Activated CD8-positive, alpha-beta memory T cell treated with anti-CD3 and anti-CD28 coated beads, Interleukin-2, amount 50 U/mL, for 1 hour (primary cell): Measurements from ENCODE around the gene THPO.
"Not testable (repeated sequence)": the region's sequence is repeated elsewhere in the genome, so short reads cannot be mapped to it uniquely, and the experiment has no call there.

Experiments used
- DNase-seq: peaks from one replicate; pipeline ENCODE4 v3.0.0-alpha.2; 2020; ENCODE audit errors: extremely low read depth

The THPO gene

DNA sequence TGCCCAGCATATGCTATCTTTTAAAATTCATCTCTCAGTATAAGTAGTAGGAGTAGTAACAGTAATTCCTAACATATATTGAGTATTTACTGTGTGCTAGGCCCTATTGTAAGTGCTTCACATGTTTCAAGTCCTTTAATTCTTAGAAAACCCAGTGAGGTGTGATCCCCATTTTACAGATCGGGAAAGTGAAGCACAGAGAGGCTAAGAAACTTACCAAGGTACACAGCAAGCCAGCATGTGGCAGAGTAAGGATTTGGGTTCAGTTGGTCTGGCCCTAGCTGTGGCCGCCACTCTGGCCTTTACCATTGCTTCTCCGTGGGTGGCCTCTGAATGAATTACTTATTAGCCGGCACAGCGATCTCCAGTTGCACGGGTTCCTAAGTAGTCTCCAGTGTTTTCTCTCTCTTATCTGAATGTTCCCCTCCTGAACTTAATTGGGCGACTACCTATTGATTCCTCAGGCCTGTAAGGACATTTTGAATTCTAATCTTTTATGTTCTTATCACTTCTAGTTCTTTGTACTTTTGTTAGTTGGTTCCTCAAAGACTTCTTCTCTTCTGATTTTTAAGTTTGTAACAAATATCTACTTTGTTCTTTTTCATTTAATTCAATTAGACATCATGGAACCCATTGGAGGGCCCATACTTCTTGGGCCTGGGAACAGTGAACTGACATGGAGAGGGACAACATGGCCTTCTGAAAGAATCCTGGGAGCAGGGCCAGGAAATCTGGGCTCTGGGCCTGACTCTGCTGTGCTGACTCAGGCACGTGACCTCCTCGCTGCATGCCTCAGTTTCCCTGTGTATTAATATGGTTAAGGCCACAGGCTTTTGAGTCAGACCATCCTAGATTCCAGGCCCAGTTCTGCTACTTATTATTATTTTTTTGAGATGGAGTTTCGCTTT lies 28.2 kb downstream of the THPO start:
- DNase-seq, result no peak

DNA sequence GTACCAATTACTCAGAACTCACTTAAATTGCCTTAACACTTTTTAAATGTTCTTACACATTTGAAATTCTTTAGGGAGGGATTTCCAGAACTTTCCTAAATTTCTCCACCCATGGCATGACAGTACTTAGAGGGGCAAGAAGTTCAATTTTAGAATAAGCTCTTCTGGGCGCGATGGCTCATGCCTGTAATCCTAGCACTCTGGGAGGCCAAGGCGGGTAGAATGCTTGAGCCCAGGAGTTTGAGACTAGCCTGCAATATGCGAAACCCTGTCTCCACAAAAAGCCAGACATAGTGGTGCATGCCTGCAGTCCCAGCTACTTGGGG lies 30.0 kb downstream of the THPO start:
- no peak for DNase-seq

DNA sequence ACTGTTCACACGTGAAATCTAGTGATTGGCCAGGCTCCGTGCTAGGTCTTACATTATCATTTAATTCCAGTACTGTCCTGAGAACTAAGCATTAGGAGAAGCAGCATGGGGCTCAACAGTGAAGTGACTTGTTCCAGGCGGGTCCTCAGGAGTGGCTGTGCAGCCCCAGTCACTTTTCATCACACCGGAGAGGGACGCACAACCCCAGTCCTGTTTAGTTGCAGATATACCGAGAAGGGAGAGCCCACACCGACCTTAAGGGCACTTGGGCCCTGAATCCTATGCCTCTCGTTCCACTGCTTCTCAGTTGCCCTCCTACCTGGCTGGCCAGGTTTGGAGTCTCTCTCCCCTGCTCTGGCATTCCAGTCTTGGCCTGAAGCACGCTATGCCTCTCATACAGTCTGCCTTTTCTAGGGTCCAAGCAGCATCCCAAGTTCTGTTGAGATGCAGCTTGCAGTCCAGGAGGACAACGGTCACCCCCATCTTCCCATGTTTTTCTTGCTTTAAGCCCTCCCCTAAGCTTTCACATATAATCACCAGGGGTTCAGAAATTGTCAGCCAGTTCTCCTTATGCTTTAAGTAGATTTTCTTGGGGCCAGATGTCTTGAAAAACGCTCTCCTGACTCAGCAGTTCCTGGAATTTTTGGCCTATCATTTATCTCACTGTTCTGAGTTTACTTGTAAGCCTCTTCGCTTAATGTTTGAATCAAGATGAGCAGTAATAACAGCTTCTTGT lies 30.5 kb downstream of the THPO start:
- DNase-seq, result no peak

DNA sequence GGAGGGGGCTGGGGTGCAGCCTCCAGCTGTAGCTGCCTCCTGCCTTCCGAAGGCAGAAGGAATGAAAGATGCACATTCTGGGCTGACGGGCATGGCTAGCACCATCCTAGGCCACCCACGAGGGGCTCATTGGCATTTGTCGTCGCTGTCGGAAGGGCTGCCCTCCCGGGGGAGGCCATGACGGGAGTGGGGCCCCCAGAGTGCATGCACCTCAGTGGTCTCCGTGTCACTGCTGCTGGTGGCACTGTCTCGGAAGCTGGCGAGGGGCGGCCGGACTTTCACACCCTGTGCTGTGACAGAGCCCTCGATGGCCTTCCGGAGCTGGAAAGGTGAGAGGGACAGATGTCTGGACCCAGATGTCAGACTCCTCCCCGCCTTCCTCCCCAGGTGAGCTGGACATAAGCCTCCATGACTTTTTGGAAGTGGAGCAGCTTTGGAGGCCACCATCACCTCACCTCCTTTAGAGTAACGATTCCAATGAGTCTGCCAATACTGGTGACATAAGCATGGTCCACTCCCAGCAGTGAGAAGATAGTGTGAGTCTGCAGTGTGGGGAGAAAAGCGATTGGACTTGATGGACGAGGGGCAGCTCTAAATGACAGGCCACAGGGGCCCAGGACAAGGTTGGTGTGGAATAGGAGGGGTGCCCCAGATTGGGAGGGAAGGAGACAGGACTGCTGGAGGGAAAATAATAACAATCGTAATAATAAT lies 31.4 kb downstream of the THPO start:
- no peak for DNase-seq

DNA sequence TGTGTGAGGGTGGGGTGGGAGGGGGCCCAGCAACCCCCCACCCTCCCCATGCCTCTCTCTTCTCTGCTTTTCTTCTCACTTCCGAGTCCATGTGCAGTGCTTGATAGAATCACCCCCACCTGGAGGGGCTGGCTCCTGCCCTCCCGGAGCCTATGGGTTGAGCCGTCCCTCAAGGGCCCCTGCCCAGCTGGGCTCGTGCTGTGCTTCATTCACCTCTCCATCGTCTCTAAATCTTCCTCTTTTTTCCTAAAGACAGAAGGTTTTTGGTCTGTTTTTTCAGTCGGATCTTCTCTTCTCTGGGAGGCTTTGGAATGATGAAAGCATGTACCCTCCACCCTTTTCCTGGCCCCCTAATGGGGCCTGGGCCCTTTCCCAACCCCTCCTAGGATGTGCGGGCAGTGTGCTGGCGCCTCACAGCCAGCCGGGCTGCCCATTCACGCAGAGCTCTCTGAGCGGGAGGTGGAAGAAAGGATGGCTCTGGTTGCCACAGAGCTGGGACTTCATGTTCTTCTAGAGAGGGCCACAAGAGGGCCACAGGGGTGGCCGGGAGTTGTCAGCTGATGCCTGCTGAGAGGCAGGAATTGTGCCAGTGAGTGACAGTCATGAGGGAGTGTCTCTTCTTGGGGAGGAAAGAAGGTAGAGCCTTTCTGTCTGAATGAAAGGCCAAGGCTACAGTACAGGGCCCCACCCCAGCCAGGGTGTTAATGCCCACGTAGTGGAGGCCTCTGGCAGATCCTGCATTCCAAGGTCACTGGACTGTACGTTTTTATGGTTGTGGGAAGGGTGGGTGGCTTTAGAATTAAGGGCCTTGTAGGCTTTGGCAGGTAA lies 32.5 kb downstream of the THPO start:
- no peak for DNase-seq

DNA sequence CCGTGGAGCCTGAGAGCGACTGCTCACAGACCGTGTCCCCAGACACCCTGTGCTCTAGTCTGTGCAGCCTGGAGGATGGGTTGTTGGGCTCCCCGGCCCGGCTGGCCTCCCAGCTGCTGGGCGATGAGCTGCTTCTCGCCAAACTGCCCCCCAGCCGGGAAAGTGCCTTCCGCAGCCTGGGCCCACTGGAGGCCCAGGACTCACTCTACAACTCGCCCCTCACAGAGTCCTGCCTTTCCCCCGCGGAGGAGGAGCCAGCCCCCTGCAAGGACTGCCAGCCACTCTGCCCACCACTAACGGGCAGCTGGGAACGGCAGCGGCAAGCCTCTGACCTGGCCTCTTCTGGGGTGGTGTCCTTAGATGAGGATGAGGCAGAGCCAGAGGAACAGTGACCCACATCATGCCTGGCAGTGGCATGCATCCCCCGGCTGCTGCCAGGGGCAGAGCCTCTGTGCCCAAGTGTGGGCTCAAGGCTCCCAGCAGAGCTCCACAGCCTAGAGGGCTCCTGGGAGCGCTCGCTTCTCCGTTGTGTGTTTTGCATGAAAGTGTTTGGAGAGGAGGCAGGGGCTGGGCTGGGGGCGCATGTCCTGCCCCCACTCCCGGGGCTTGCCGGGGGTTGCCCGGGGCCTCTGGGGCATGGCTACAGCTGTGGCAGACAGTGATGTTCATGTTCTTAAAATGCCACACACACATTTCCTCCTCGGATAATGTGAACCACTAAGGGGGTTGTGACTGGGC lies 33.3 kb downstream of the THPO start:
- no peak for DNase-seq

DNA sequence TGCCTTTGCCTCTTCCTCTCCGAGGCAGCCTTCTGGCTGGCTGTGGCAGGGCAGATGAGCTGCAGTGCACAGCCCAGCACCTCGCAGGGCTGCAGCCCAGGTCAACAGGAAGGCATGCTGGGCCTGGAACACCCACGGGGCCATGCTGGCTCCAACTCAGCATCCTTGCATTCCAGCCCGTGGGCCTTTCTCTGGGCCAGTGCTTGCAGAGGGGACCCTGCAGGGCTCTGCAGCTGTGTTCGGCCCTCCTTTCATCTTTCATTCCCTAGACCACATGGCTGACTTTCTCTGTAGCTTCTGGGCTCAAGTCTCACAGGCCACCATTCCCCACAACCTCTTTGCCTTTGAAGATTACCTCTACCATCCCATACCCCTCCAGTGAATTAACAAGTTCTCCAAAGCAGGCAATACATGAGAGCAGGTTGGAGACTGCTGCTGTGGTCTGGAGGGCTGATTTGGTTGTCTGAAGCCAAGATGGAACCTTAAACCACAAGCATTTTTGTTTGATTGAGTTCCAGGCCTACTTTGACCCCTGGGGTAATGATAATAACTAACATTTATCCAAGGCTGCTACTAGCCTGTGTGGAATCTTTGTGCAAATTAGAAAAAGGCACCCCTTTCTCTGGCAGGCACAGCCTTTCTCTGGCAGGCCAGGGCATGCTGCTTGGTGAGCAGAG lies 34.7 kb downstream of the THPO start:
- no peak for DNase-seq

DNA sequence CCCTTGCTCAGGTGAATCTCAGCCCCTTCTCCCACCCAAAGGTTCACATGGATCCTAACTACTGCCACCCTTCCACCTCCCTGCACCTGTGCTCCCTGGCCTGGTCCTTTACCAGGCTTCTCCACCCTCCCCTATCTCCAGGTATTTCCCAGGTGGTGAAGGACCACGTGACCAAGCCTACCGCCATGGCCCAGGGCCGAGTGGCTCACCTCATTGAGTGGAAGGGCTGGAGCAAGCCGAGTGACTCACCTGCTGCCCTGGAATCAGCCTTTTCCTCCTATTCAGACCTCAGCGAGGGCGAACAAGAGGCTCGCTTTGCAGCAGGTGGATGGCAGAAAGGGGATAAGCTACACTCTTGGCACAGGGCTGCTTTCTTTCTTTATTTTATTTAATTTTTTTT lies 36.1 kb downstream of the THPO start:
- DNase-seq, result no peak

DNA sequence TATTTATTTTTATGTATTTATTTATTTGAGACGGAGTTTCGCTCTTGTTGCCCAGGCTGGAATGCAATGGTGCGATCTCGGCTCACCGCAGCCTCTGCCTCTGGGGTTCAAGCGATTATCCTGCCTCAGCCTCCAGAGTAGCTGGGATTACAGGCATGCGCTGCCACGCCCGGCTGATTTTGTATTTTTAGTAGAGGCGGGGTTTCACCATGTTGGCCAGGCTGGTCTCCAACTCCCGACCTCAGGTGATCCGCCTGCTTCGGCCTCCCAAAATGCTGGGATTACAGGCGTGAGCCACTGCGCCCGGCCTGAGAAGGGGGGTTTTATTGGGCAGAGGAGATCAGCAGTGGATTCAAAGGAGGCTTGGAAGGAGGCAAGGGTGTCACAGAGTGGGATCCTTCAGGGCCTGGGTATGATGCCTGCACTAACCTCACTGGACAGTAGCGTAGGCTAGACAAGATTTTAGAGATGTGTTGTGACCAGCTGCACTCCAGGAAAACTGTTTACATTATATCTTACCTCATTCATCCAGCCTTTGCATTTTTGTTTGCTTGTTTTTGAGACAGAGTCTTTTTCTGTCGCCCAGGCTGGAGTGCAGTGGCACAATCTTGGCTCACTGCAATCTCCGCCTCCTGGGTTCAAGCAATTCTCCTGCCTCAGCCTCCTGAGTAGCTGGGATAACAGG lies 38.4 kb downstream of the THPO start:
- DNase-seq, result not testable (repeated sequence)

DNA sequence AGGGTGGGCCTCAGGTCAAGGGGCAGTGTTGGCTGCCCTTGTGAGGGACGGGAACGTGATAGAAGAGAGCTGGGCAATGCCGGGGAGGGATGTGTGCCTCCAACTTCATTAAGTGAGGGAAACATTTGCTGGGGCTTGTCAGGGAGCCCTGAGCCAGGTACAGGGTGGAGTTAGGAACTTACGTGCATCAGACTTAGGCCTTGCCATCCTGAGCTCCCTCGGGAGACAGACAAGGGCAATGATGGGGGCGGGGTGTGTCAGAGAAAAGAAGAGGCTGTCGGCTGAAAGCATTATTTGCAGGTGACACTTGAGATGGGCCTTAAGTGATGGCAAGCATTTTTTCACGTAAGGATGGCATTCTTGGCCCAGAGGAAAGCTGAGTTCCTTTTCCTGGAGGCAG lies 39.0 kb downstream of the THPO start:
- DNase-seq, result no peak

DNA sequence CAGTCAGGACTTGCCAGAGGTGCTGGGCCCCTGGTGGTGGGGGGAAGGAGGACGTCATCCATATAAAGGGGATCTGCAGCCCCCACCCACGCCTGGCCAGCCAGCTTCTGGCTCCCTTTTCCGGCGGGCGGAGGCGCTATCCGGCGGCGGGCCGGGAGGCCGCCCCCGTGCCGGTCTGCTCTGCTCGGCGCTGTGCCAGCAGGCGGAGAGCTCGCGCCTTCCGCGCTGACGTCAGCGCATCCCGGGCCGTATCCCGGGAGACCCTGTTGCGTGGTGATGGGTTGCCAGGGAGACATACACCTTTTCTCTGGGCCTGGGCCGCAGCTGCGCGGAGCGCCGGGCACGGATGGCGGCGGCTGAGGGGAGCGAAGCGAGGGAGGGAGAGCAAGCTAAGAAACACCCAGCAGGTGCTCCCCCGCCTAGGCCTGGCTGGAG lies 39.5 kb downstream of the THPO start:
- no peak for DNase-seq

DNA sequence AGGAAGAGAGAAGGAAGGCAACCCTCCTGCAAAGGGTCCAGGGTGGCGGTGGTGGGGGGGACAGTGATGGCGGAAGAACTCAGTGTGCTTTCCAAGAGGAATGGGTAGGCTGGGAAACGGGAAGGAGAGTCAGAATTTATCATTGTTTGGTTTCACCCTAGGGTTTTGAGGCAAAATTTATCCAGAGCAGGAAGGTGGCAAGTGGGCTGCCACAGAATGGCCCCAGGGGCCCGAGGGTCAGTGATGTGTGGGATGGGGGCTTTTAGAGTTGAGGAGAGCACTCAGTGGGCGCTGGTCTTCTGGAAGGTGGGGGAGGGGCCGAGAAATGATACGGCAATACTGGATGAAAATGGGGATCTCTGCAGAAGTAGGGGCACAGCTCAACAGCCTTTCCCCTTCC lies 40.0 kb downstream of the THPO start:
- no peak for DNase-seq

DNA sequence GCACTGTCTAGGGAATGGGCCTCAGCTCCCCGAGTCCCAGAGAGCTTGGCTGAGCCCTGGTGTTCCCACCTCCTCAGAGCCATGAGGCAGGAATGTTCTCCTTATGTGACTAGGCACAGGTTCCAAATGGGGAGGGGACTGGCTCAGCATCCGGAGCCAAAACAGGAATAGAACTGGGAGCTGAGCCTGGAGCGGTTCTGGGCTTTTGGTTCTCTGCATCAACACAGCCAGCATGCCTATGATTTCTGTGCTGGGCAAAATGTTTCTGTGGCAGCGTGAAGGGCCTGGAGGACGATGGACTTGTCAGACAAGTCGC lies 40.6 kb downstream of the THPO start, which contains the start of gene FAM131A:
TSS of gene FAM131A (plus strand) at position 202 of the 316 bp plus-strand sequence. CDS start at position 233, 31 bp downstream.
- DNase-seq, result no peak

DNA sequence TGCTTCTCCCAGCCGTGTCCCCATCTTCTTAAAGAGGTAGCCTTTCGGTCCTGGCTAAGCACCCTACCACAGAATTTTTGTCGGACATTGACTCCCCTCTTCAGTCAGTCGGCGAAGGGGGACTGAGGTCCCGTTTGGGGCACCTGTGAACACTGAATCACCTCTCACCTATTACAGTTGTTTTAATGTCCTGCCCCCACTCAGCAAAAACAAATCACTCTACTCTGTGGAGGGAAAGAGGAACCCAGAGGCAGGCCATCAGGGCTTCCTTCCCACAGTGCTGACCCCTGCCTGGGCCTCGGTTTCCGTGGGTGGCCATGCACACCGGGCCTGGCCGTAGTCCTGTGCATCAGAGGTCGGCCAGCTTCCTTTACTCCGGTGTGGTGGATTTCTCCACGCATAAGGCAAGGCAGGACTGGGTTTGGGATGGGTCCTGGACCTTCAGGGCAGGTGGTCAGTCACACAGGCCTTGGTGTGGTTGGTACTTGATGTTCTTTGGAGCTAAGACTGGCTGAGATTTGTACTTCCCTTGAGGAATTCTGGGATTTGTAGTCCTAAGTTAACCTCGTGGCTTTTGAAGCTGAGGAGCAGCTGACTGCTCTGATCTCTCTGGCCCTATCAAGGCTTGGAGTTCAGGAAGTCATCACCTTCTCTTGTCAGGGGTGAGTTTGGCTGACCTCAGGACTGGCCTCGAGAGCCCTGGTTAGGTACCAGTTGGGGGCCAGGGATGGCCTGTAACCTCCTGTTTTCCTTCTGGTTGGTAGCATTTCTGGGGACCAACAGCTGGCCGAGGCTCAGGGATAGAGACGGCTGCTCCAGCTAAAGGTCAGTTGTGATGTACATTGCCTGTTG lies 41.2 kb downstream of the THPO start:
- DNase-seq, result no peak

DNA sequence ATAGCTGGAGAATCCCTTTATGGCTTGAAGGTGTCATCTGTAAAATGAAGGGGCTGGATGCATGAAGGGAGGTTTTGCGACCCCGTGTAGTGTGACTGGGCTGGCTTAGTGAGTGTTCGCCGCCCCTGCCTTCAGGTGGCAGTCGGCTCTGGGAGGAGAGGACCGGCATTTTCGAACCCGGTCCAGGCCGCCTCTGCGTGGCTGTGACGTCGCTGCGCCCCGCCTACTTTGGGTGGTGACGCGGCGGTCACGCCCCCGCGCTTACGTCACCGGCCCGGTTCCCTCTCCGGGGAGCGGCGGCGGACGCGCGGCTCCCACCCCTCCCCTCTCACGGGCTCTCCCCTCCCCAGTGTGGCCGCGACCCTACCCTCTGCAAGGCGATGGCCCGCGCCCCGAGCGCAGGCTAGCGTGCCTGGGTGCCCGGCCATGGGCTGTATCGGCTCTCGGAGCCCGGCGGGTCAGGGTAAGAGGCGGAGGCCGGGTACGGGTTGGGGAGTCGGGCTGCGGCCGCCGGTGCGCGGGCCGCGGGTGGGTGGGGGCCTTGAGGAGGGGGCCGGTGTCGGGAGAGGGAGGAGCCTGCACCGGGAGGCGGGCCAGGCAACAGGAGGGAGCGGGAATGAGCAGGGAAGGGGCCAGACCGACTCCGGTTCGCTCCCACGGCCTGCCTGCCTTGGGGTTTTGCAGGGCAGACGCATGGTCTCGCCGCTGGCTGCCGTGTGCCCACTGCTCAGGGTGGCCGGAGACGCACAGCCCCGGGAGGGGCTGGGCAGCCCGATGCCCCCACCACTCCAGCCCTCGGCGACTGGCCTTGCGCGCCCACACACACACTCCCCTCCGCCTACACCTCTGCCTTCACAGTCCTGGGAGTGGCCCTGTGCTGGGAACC lies 42.1 kb downstream of the THPO start:
- DNase-seq, result peak; percentile 64

DNA sequence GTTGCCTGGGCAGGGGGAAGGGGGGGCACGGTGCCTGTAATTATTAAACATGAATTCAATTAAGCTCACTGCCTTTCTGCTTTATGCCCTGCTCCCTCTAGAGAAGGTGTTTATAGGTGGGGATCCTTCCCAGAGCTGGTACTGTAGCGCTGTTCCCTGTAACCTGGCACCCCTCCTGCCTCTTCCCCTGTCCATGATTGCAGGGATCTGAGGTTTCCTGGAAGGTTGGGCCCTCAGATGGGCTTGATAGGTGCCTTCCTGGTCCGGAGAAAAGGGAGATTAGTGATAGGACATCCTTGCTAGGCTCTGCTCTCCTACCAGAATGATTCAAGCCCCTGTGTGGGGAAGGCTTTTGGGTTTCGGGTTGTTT lies 42.7 kb downstream of the THPO start:
- no peak for DNase-seq

DNA sequence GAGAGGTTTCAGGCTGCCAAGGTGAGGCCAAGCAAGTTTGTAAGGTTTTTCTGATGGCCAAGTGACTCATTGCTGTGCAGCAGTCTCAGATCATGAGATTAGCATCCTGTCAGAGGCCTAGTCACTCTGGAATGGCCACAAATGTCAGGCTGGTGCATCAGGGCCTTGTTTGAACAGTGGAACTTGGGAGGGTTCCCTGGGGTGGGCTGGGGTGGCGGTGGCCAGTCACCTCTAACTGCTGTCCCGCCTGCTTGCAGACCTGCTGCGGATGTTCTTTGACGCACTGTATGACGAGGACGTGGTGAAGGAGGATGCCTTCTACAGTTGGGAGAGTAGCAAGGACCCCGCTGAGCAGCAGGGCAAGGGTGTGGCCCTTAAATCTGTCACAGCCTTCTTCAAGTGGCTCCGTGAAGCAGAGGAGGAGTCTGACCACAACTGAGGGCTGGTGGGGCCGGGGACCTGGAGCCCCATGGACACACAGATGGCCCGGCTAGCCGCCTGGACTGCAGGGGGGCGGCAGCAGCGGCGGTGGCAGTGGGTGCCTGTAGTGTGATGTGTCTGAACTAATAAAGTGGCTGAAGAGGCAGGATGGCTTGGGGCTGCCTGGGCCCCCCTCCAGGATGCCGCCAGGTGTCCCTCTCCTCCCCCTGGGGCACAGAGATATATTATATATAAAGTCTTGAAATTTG lies 43.4 kb downstream of the THPO start:
- DNase-seq, result no peak
